Adrenal gland (tissue), 12 donors: Measurements from ENCODE around the gene MAP3K9. TPM values are rescaled to one million over a fixed set of nuclear protein-coding genes. Genes with fewer than 3 reads are reported as not detected.
A peak's percentile ranks its signal among the peaks of the same experiment; 100 is the strongest.

Experiments used
- DNase-seq, 7 donors: peaks; one replicate each; pipeline ENCODE4 v3.0.0-alpha.2; 2019 to 2020
- H3K27ac ChIP-seq, 5 donors: fragments of 200-600 bp; sonication (generic) in 4 of 5; 1 replicate in 3 of 5; 2 replicates in 2 of 5; pipeline versions ENCODE4 v1.5.1 to v1.8.0; 2016 to 2020; ENCODE audit warnings: mild to moderate bottlenecking in 1 of 5
- H3K27me3 ChIP-seq: fragments of 200-600 bp; 2 replicates; pipeline ENCODE4 v1.8.0; 2021
- H3K36me3 ChIP-seq, 2 donors: fragments of 200-600 bp; replicated peaks in 1 of 2; 1 replicate in 1 of 2; 2 replicates in 1 of 2; pipeline versions ENCODE4 v1.5.1 to v1.8.0; 2018 to 2022
- H3K4me1 ChIP-seq, 2 donors: fragments of 200-600 bp; replicated peaks in 1 of 2; 1 replicate in 1 of 2; 2 replicates in 1 of 2; pipeline versions ENCODE4 v1.5.1 to v1.8.0; 2018 to 2021
- H3K4me3 ChIP-seq, 4 donors: fragments of 200-600 bp; sonication (generic) in 3 of 4; one replicate each; pipeline ENCODE4 v1.5.1; 2016 to 2018
- H3K9me3 ChIP-seq, 3 donors: fragments of 200-600 bp; sonication (generic) in 1 of 3; replicated peaks in 1 of 3; 1 replicate in 2 of 3; 2 replicates in 1 of 3; pipeline versions ENCODE4 v1.5.1 to v1.8.0; 2016 to 2021
- POLR2A ChIP-seq, 2 donors: fragments of 450-650 bp; IDR thresholded peaks; one replicate each; pipeline ENCODE4 v1.6.1; 2017; ENCODE audit warnings: antibody characterized with exemption in 2 of 2, mild to moderate bottlenecking in 2 of 2, moderate library complexity in 1 of 2
- WGBS, 4 donors: extraction: QIAGEN DNeasy Blood & Tissue Kit in 2 of 4; methylation state at CpG; one replicate each; pipeline versions ENCODE4 v1.1.5 to v1.1.7; 2013 to 2017; 5-methylcytosine and 5-hydroxymethylcytosine counted together
- intact Hi-C, 2 donors: fragments of 100-400 bp; cut with DNase I; formaldehyde crosslinking; loops; one replicate each; pipeline versions ENCODE4 v1.14.1 to v1.15.0; 2022 to 2023
- polyA plus RNA-seq, 3 donors: library from polyadenylated mRNA; stranded (reverse); fragments of 200-250 nt in 2 of 3; fragments of 350-450 nt in 1 of 3; fragmentation: Illumina TruSeq in 1 of 3; extraction: RNeasy Lipid Tissue Mini Kit (QIAGEN cat#74804) in 1 of 3; gene quantifications; one replicate each; pipeline ENCODE4 v1.2.3, GENCODE V29; 2013 to 2014
- total RNA-seq, 9 donors: library from RNA; depleted of rRNA in 4 of 9; stranded (reverse); fragments of >200 nt in 4 of 9; fragments of 120-200 nt in 1 of 9; fragmentation: NEBNext Ultra II Directional in 1 of 9; extraction: Animal tissue kit (Norgen Biotek cat#: 25700) in 1 of 9; gene quantifications; one replicate each; pipeline versions ENCODE4 v1.1.0 to v1.2.4, GENCODE V29; 2013 to 2023
- TF ChIP-seq, protein P1 (sequence below), 6 experiments: fragments of 450-650 bp in 4 of 6; fragments of 200-600 bp in 2 of 6; sonication (generic) in 1 of 6; IDR thresholded peaks; 1 replicate in 5 of 6; 2 replicates in 1 of 6; pipeline versions ENCODE4 v1.5.1 to v1.8.0; 2016 to 2021; ENCODE audit warnings: antibody characterized with exemption in 6 of 6, mild to moderate bottlenecking in 2 of 6, moderate library complexity in 1 of 6
- donor health status: healthy with polysubstance abuse.
- donor health status: Bipolar disorder and iron deficiency.
- donor health status: DM: yes; HTN: yes; CAD: no.
- donor health status: DM: no; HTN: no; CAD: no.
- donor health status: DM: no; HTN: no; CAD: no.
- donor health status: DM: yes; HTN: yes; CAD: no.

Gene MAP3K9
- total and polyA plus RNA-seq, 12 donors = 0.67 to 6.7 (median 2.9) TPM

DNA sequence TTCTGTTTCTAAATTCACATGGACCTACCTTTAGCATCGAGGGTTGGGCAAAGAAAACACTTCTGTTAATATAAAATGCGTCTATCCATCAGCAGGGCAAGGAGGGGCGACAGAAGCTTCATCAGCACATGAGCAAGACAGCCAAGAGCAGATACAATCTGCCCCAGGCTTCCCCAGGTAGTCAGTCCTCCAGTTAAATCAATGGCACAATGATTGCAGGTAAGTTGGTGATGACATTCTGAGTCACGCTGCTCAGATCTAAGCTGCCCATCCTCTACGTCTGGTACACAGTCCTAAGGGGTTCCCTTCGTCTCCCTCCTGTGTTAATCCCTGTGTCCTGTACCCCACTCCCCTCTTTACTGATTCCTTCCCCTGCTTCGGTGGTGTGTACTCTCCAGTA is 38.8 kb downstream of the MAP3K9 start:
- no peak overlapping the region for H3K4me3 ChIP-seq
- 80 to 93% (median 86%) methylated on average over 7 of the region's 7 CpGs for WGBS, 4 donors
- no peaks in the 10 kb centered on the region for H3K9me3 ChIP-seq
- no peaks in the 10 kb centered on the region for H3K27me3 ChIP-seq
- TF ChIP-seq, protein P1, sequence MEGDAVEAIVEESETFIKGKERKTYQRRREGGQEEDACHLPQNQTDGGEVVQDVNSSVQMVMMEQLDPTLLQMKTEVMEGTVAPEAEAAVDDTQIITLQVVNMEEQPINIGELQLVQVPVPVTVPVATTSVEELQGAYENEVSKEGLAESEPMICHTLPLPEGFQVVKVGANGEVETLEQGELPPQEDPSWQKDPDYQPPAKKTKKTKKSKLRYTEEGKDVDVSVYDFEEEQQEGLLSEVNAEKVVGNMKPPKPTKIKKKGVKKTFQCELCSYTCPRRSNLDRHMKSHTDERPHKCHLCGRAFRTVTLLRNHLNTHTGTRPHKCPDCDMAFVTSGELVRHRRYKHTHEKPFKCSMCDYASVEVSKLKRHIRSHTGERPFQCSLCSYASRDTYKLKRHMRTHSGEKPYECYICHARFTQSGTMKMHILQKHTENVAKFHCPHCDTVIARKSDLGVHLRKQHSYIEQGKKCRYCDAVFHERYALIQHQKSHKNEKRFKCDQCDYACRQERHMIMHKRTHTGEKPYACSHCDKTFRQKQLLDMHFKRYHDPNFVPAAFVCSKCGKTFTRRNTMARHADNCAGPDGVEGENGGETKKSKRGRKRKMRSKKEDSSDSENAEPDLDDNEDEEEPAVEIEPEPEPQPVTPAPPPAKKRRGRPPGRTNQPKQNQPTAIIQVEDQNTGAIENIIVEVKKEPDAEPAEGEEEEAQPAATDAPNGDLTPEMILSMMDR (IDR thresholded peaks at IDR 0.05) = no peak
- TF ChIP-seq POLR2A (IDR thresholded peaks at IDR 0.05) = no peak
- no peaks in the 10 kb centered on the region for H3K36me3 ChIP-seq
- no peak for DNase-seq
- intact Hi-C loops = no loop called here
- no peak overlapping the region for H3K27ac ChIP-seq
- H3K4me1 ChIP-seq = no peaks in the 10 kb centered on the region

DNA sequence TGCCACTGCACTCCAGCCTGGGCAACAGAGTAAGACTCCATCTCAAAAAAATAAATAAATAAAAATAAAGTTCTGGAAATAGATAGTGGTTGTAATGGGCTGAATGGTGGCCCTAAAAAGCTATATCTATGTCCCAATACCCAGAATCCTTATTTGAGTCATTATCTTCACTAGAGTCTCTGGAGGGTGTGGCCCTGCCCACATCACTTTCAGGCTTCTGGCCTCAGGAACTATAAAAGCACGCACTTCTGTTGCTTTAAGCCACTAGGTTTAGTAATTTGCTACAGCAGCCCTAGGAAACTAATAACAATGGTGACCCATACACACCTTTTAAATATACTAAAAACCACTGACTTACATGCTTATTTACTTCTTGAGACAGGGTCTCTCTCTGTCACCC is 49.9 kb downstream of the MAP3K9 start:
- no peaks in the 10 kb centered on the region for H3K9me3 ChIP-seq
- intact Hi-C loops = no loop called here
- H3K36me3 ChIP-seq = no peaks in the 10 kb centered on the region
- no peak overlapping the region for H3K4me3 ChIP-seq
- DNase-seq = no peak
- H3K27me3 ChIP-seq = no peaks in the 10 kb centered on the region
- 95 to 100% (median 100%) methylated on average over 1 of the region's 1 CpG for WGBS, 4 donors
- no peaks in the 10 kb centered on the region for H3K4me1 ChIP-seq
- TF ChIP-seq, protein P1 (IDR thresholded peaks at IDR 0.05) = no peak
- no peak for TF ChIP-seq POLR2A (IDR thresholded peaks at IDR 0.05)
- no peak overlapping the region for H3K27ac ChIP-seq

GRCh38 chr14:70755655-70756054 is 53.7 kb downstream of the MAP3K9 start:
- TF ChIP-seq, protein P1 (IDR thresholded peaks at IDR 0.05) = no peak
- no peak for TF ChIP-seq POLR2A (IDR thresholded peaks at IDR 0.05)
- H3K36me3 ChIP-seq = no peaks in the 10 kb centered on the region
- no peak overlapping the region for H3K4me3 ChIP-seq
- H3K27me3 ChIP-seq = no peaks in the 10 kb centered on the region
- no peak overlapping the region for H3K27ac ChIP-seq
- no peak for DNase-seq
- no peaks in the 10 kb centered on the region for H3K9me3 ChIP-seq
- no peaks in the 10 kb centered on the region for H3K4me1 ChIP-seq
- intact Hi-C loops = no loop called here

GRCh38 chr14:70754991-70755390 is 54.3 kb downstream of the MAP3K9 start:
- Histone ChIP-seq H3K27me3 (no peaks in the 10 kb centered on the region), H3K4me3 (no peak overlapping the region), H3K4me1 (no peaks in the 10 kb centered on the region), H3K9me3 (no peaks in the 10 kb centered on the region), H3K36me3 (no peaks in the 10 kb centered on the region), H3K27ac (no peak overlapping the region)
- TF ChIP-seq, protein P1 (IDR thresholded peaks at IDR 0.05) = no peak
- TF ChIP-seq POLR2A (IDR thresholded peaks at IDR 0.05) = no peak
- WGBS, 4 donors = 74 to 91% (median 77%) methylated on average over 3 of the region's 3 CpGs; no CpG with 5 or more reads in 1 of the 4 donors
- intact Hi-C loops = no loop called here
- peak in 2 of 7 donors; percentile 4 to 24 for DNase-seq
